Aorta (tissue), 5 donors: ENCODE data around the gene OR51A2. TPM values are rescaled to one million over a fixed set of nuclear protein-coding genes. Genes with fewer than 3 reads are reported as not detected.

Experiments used
- ATAC-seq: fragments of 200-7000 bp; cut with Tn5 transposase; one replicate; pipeline ENCODE4 v1.9.1; 2022; ENCODE audit warnings: moderate library complexity; ENCODE audit not compliant: low FRiP score
- DNase-seq, 2 donors: peaks; one replicate each; pipeline ENCODE4 v3.0.0-alpha.2; 2020
- H3K27ac ChIP-seq, 2 donors: one replicate each; pipeline ENCODE4 v1.5.1; 2013; ENCODE audit warnings: low read length in 2 of 2, mild to moderate bottlenecking in 2 of 2, moderate library complexity in 2 of 2, control low read depth in 1 of 2, inconsistent platforms in 1 of 2, low read depth in 1 of 2
- H3K27me3 ChIP-seq, 2 donors: one replicate each; pipeline ENCODE4 v1.6.1; 2013; ENCODE audit warnings: control low read depth in 1 of 2, low read length in 1 of 2, mild to moderate bottlenecking in 1 of 2, moderate library complexity in 1 of 2; ENCODE audit not compliant: insufficient read depth in 2 of 2, control insufficient read depth in 1 of 2
- H3K36me3 ChIP-seq, 2 donors: one replicate each; pipeline ENCODE4 v1.6.1; 2013; ENCODE audit warnings: control low read depth in 1 of 2, low read length in 1 of 2, mild to moderate bottlenecking in 1 of 2; ENCODE audit not compliant: insufficient read depth in 2 of 2, control insufficient read depth in 1 of 2
- H3K4me1 ChIP-seq, 2 donors: one replicate each; pipeline ENCODE4 v1.6.1; 2013; ENCODE audit warnings: low read length in 2 of 2, control low read depth in 1 of 2, mild to moderate bottlenecking in 1 of 2, moderate library complexity in 1 of 2; ENCODE audit not compliant: insufficient read depth in 2 of 2, control insufficient read depth in 1 of 2
- H3K4me3 ChIP-seq, 2 donors: one replicate each; pipeline ENCODE4 v1.5.1; 2013; ENCODE audit warnings: low read length in 2 of 2, control low read depth in 1 of 2, mild to moderate bottlenecking in 1 of 2
- H3K9me3 ChIP-seq: one replicate; pipeline ENCODE4 v1.6.1; 2013; ENCODE audit warnings: mild to moderate bottlenecking, low read length; ENCODE audit not compliant: control insufficient read depth
- WGBS, 2 donors: extraction: QIAGEN DNeasy Blood & Tissue Kit; methylation state at CpG; one replicate each; pipeline ENCODE4 v1.1.7; 2013; 5-methylcytosine and 5-hydroxymethylcytosine counted together
- intact Hi-C, 2 donors: fragments of 100-400 bp; cut with DNase I; formaldehyde crosslinking; loops; one replicate each; pipeline versions ENCODE4 v1.14.2 to v1.15.0; 2022
- polyA plus RNA-seq, 2 donors: library from polyadenylated mRNA; stranded (reverse); fragments of 200-250 nt; gene quantifications; one replicate each; pipeline ENCODE4 v1.2.3, GENCODE V29; 2013
- total RNA-seq, 2 donors: library from RNA; stranded (reverse); fragmentation: NEBNext Ultra II Directional; extraction: Animal tissue kit (Norgen Biotek cat#: 25700); gene quantifications; one replicate each; pipeline ENCODE4 v1.2.1, GENCODE V29; 2021
- donor health status: healthy with polysubstance abuse.
- donor health status: Bipolar disorder and iron deficiency.
- donor health status: DM: no; HTN: no; CAD: no.
- donor health status: DM: no; HTN: no; CAD: no.
- donor health status: DM: yes; HTN: yes; CAD: no.

The OR51A2 gene
- total and polyA plus RNA-seq, 4 donors: not detected

DNA sequence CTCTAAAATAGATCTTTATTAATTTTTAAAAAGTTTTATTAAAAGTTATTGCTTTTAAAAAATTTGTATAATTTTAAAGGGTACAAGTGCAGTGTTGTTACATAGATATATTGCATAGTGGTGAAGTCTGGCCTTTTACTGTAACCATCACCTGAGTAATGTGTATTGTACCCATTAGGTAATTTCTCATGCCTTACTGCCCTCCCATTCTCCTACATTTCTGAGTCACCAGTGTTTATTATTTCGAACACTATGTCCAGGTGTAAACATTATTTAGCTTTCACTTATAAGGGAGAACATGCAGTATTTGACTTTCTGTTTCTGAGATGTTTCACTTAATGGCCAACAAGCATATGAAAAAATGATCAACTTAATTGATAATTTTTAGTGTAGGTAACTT is 33.7 kb downstream of the OR51A2 start:
- Histone ChIP-seq H3K36me3 (no peaks in the 10 kb centered on the region), H3K9me3 (no peaks in the 10 kb centered on the region), H3K27ac (no peak overlapping the region), H3K4me1 (no peaks in the 10 kb centered on the region), H3K4me3 (no peak overlapping the region), H3K27me3 (no peaks in the 10 kb centered on the region)
- intact Hi-C loops: no loop called here
- 72 to 86% methylated on average over 1 of the region's 1 CpG for WGBS, 2 donors
- no peak for DNase-seq
- no peak for ATAC-seq

- H3K4me3 ChIP-seq: no peak within 1 kb of the TSS
- H3K4me1 ChIP-seq: no peaks in the 10 kb centered on the region
- no peak for ATAC-seq
- H3K9me3 ChIP-seq: no peaks in the 10 kb centered on the region
- DNase-seq: no peak
- 66 to 71% methylated on average over 4 of the region's 4 CpGs for WGBS, 2 donors
- no peaks in the 10 kb centered on the region for H3K27me3 ChIP-seq
- no peak within 1 kb of the TSS for H3K27ac ChIP-seq
- no peaks in the 10 kb centered on the region for H3K36me3 ChIP-seq
- intact Hi-C loops: no loop called here
Measured at GRCh38 chr11:4919250-4919649, 36.3 kb downstream of the OR51A2 start, which contains the start of gene OR51G2. OR51G2 (minus strand) TSS chr11:4919350; CDS start chr11:4915663, 3,687 bp downstream.

DNA sequence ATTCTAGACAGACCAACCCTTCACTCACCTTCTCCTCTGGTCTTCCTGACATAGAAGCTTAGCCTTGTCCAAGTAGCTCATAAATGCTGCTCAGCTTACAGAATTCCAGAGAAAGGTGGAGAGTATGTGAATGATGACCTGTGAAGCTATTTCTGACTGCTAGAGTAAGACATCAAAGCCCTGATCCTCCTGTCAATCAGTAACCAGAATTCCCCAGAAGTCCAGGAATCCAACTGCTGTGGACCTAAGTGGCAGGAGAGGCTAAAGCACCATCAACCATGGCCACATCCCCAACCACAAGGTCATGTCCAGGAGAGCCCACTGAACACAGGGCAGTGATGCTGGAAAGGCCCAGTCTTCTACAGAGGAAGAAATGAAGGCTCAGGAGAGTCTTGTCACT is 38.9 kb downstream of the OR51A2 start:
- ATAC-seq: no peak
- no peaks in the 10 kb centered on the region for H3K4me1 ChIP-seq
- intact Hi-C loops: no loop called here
- H3K27ac ChIP-seq: no peak overlapping the region
- no peaks in the 10 kb centered on the region for H3K9me3 ChIP-seq
- no peaks in the 10 kb centered on the region for H3K36me3 ChIP-seq
- no peak for DNase-seq
- H3K4me3 ChIP-seq: no peak overlapping the region
- H3K27me3 ChIP-seq: no peaks in the 10 kb centered on the region

Other genes with a start within 250 kb of the OR51A2 start
- not detected for gene OR51F1, start 185.8 kb downstream of the OR51A2 start, total RNA-seq
- not detected for gene OR51F1, start 185.8 kb downstream of the OR51A2 start, polyA plus RNA-seq
- not detected for gene OR52R1, start 151.3 kb downstream of the OR51A2 start, total RNA-seq
- gene OR52R1, start 151.3 kb downstream of the OR51A2 start, polyA plus RNA-seq: not detected
- not detected for gene OR51F2, start 134.4 kb downstream of the OR51A2 start, total RNA-seq
- gene OR51F2, start 134.4 kb downstream of the OR51A2 start, polyA plus RNA-seq: under 1 TPM in 1 of 2 donors, not detected in 1; 0.50 TPM
- gene OR51S1, start 106.5 kb downstream of the OR51A2 start, total RNA-seq: not detected
- gene OR51S1, start 106.5 kb downstream of the OR51A2 start, polyA plus RNA-seq: not detected
- not detected for gene OR51T1, start 73.8 kb downstream of the OR51A2 start, total RNA-seq
- gene OR51T1, start 73.8 kb downstream of the OR51A2 start, polyA plus RNA-seq: not detected
- not detected for gene OR51A7, start 51.9 kb downstream of the OR51A2 start, total RNA-seq
- gene OR51A7, start 51.9 kb downstream of the OR51A2 start, polyA plus RNA-seq: not detected
- not detected for gene OR51G2, start 36.4 kb downstream of the OR51A2 start, total RNA-seq
- gene OR51G2, start 36.4 kb downstream of the OR51A2 start, polyA plus RNA-seq: not detected
- gene OR51G1, start 31.4 kb downstream of the OR51A2 start, total RNA-seq: not detected
- not detected for gene OR51G1, start 31.4 kb downstream of the OR51A2 start, polyA plus RNA-seq
- not detected for gene OR51A4, start 8.1 kb downstream of the OR51A2 start, total RNA-seq
- gene OR51A4, start 8.1 kb downstream of the OR51A2 start, polyA plus RNA-seq: not detected
- not detected for gene OR51L1, start 39.1 kb upstream of the OR51A2 start, total RNA-seq
- gene OR51L1, start 39.1 kb upstream of the OR51A2 start, polyA plus RNA-seq: not detected
- gene OR52J3, start 90.8 kb upstream of the OR51A2 start, total RNA-seq: not detected
- not detected for gene OR52J3, start 90.8 kb upstream of the OR51A2 start, polyA plus RNA-seq
- not detected for gene OR52E2, start 103.9 kb upstream of the OR51A2 start, total RNA-seq
- not detected for gene OR52E2, start 103.9 kb upstream of the OR51A2 start, polyA plus RNA-seq
- not detected for gene OR52E1, start 113.9 kb upstream of the OR51A2 start, total RNA-seq
- gene OR52E1, start 113.9 kb upstream of the OR51A2 start, polyA plus RNA-seq: not detected
- gene OR52A5, start 182.6 kb upstream of the OR51A2 start, total RNA-seq: not detected
- gene OR52A5, start 182.6 kb upstream of the OR51A2 start, polyA plus RNA-seq: not detected
- gene OR52A1, start 199.0 kb upstream of the OR51A2 start, total RNA-seq: not detected
- gene OR52A1, start 199.0 kb upstream of the OR51A2 start, polyA plus RNA-seq: not detected
- not detected for gene OR51V1, start 245.0 kb upstream of the OR51A2 start, total RNA-seq
- not detected for gene OR51V1, start 245.0 kb upstream of the OR51A2 start, polyA plus RNA-seq